ENCODE measurements around the gene BRI3BP.
A peak's percentile ranks its signal among the peaks of the same experiment; 100 is the strongest.
"Not testable (repeated sequence)": the region's sequence is repeated elsewhere in the genome, so short reads cannot be mapped to it uniquely, and the experiment has no call there.

BRI3BP gene

DNA sequence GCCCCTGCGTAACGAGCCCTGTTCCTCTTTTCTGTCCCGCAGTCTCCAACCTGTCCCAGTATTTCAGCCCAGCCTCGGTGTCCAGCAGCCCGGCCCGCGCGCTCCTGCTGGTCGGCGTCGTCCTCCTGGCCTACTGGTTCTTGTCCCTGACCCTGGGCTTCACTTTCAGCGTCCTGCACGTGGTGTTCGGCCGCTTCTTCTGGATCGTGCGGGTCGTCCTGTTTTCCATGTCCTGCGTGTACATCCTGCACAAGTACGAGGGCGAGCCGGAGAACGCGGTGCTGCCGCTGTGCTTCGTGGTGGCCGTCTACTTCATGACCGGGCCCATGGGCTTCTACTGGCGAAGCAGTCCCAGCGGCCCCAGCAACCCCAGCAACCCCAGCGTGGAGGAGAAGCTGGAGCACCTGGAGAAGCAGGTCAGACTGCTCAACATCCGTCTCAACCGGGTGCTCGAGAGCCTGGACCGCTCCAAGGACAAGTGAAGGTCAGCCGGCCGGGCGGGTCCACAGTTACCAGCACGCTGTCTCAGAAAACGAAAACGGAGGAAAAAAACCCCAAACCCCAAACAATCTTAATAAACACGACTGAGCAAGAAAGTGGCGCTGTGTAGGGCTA lies 31.6 kb downstream of the BRI3BP start:
- H3K9ac ChIP-seq (ENCODE audit: low read length): no peak overlapping the region

DNA sequence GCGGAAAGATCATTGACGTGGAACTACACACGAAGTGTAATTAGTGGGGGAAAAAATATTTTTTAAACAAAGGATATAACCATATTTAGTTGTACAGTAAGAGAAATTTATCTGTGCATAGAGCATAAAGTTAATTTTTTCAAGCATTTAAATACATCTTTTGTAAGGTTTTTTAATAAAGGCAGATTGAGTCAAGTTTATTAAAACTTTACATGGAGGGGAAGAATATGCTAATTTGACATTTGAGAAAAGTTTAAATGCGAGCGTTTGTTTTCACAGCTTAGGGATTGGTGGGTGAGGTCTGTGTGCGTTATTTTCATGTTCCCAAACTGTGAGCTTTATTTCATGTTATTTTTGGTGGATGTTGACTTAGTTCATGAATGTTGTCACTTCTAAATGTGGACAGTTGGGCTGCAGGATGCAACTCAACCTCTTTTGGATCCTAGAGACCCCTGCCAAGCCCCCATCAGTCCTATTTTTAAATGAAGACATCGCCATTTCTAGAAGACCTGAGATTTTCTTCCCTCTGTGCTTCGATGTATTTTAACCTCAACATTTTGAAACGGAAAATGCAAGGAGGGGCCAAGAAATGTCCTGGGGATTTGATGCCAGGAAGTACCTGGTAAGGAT lies 32.3 kb downstream of the BRI3BP start:
- Histone ChIP-seq H3K27me3 (ENCODE audit: control insufficient read depth, insufficient read depth, low read length) (no peaks in the 10 kb centered on the region), H3K4me3 (ENCODE audit: low read depth, low read length) (no peak overlapping the region), H3K9ac (ENCODE audit: low read length) (no peak overlapping the region), H3K9me3 (ENCODE audit: control insufficient read depth, insufficient read depth, low read depth, low read length) (peaks cover 4% of the 10 kb centered on the region; the same call in 1 of the 2 replicates), H3K36me3 (ENCODE audit: control insufficient read depth, insufficient read depth, low read length) (peaks cover 30% of the 10 kb centered on the region), H3K4me1 (ENCODE audit: control insufficient read depth, insufficient read depth, low read length) (no peaks in the 10 kb centered on the region), H3K27ac (ENCODE audit: low read depth, low read length) (no peak overlapping the region)

More for the DNA sequence above, 31.6 kb downstream of the BRI3BP start:
- Histone ChIP-seq H3K36me3 (ENCODE audit: control insufficient read depth, insufficient read depth, low read length) (peaks cover 26% of the 10 kb centered on the region), H3K4me3 (ENCODE audit: low read depth, low read length) (no peak overlapping the region), H3K27me3 (ENCODE audit: control insufficient read depth, insufficient read depth, low read length) (no peaks in the 10 kb centered on the region), H3K4me1 (ENCODE audit: control insufficient read depth, insufficient read depth, low read length) (no peaks in the 10 kb centered on the region), H3K27ac (ENCODE audit: low read depth, low read length) (no peak overlapping the region), H3K9me3 (ENCODE audit: control insufficient read depth, insufficient read depth, low read depth, low read length) (peaks cover 4% of the 10 kb centered on the region; the same call in 1 of the 2 replicates)

DNA sequence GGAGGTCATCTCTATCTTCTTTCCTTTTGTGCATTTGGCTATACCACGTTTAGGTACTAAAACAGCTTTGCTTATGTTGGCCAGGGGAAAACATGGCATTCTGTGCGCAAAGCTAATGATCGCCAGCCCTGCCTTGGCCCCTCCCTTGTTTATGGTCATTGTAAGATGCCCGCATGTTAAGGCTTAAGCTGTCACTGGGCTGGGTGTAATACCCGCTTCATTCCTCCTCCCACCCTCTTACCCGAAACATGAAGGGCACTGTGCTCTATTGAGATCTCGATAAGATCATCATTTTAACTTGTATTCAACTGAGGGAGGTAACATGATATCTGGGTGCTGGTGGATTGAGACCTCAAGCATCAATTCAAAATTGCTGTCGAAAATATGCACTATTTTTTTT lies 34.7 kb downstream of the BRI3BP start:
- H3K4me1 ChIP-seq (ENCODE audit: control insufficient read depth, insufficient read depth, low read length): peaks cover 3% of the 10 kb centered on the region; the same call in 1 of the 2 replicates
- H3K9ac ChIP-seq (ENCODE audit: low read length): no peak overlapping the region
- no peak overlapping the region for H3K4me3 ChIP-seq (ENCODE audit: low read depth, low read length)
- H3K27ac ChIP-seq (ENCODE audit: low read depth, low read length): no peak overlapping the region
- H3K36me3 ChIP-seq (ENCODE audit: control insufficient read depth, insufficient read depth, low read length): peaks cover 24% of the 10 kb centered on the region
- H3K9me3 ChIP-seq (ENCODE audit: control insufficient read depth, insufficient read depth, low read depth, low read length): peaks cover 1% of the 10 kb centered on the region; the same call in 1 of the 2 replicates
- no peaks in the 10 kb centered on the region for H3K27me3 ChIP-seq (ENCODE audit: control insufficient read depth, insufficient read depth, low read length)

DNA sequence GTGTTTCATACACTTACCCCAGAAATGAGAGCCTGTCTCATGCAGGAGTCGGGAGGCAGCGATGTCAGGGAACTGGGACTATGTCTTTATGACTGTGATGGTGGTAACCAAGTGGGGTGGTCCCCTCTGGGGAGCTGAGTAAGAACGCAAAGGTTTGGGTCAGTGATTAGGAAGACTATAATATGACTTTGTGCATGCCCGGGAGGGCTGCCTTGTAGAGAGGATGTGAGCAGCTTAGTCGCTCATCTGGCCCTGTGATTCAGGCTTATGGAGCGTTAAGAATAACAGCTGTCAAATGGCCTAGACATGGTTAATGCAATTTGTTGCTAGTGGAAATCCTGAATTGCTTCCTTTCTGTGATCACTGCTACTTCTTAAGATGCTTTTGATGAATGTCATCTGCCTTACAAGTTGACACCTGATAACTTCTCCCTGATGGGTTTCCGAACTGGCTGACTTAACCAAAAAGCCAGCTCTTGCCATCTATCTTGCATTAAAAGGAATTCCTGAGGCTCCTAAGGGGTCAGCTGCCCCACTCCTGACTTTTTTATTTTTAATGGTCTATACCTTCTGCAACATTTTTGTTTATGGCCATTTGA lies 36.4 kb downstream of the BRI3BP start:
- H3K9me3 ChIP-seq (ENCODE audit: control insufficient read depth, insufficient read depth, low read depth, low read length): peaks cover 3% of the 10 kb centered on the region; the same call in 1 of the 2 replicates
- H3K4me1 ChIP-seq (ENCODE audit: control insufficient read depth, insufficient read depth, low read length): peaks cover 3% of the 10 kb centered on the region; the same call in 1 of the 2 replicates
- H3K27ac ChIP-seq (ENCODE audit: low read depth, low read length): no peak overlapping the region
- H3K4me3 ChIP-seq (ENCODE audit: low read depth, low read length): no peak overlapping the region
- H3K36me3 ChIP-seq (ENCODE audit: control insufficient read depth, insufficient read depth, low read length): peaks cover 18% of the 10 kb centered on the region
- no peak overlapping the region for H3K9ac ChIP-seq (ENCODE audit: low read length)
- no peaks in the 10 kb centered on the region for H3K27me3 ChIP-seq (ENCODE audit: control insufficient read depth, insufficient read depth, low read length)

DNA sequence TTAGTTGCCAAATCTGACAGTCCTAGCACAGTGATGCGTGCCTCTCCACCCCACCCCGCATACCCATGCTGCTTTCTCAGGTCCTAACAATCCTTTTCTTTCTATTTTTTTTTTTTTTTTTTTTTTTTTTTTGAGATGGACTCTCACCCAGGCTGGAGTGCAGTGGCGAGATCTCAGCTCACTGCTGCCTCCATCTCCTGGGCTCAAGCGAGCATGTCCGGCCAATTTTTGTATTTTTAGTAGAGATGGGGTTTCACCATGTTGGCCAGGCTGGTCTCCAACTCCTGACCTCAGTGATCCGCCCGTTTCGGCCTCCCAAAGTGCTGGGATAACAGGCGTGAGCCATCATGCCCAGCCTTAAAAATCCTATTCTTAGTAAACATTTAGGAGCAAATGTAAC lies 38.0 kb downstream of the BRI3BP start:
- H3K4me1 ChIP-seq (ENCODE audit: control insufficient read depth, insufficient read depth, low read length); H3K27ac ChIP-seq (ENCODE audit: low read depth, low read length); H3K9ac ChIP-seq (ENCODE audit: low read length); H3K4me3 ChIP-seq (ENCODE audit: low read depth, low read length); H3K27me3 ChIP-seq (ENCODE audit: control insufficient read depth, insufficient read depth, low read length); H3K9me3 ChIP-seq (ENCODE audit: control insufficient read depth, insufficient read depth, low read depth, low read length); H3K36me3 ChIP-seq (ENCODE audit: control insufficient read depth, insufficient read depth, low read length): not testable (repeated sequence)

DNA sequence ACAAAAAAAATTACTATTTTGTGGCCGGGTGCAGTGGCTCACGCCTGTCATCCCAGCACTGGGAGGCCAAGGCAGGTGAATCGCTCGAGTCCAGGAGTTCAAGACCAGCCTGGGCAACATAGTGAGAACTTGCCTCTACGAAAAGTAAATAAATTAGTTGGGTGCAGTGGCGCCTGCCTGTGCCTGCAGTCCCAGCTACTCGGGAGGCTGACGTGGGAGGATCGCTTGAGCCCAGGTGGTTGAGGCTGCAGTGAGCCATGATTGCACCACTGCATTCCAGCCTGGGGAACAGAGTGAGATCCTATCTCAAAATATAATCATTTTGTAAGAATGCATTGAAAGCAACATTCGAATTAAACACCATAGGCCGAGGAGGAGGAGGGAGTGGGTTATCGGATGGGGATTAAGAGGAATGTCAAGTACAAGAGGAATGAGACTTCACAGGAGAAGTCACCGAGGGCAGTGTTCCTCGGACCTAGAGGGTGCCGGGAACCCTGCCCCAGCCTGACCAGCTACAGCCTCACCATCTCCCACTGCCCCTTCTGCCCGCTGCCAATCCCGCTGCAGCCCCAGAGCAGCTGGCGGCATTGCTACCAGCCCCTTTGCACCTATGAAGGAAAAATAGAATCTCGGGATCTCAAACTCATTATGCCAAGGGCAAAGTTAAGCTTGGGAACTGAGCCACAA lies 39.2 kb downstream of the BRI3BP start:
- no peak overlapping the region for H3K9ac ChIP-seq (ENCODE audit: low read length)
- H3K4me1 ChIP-seq (ENCODE audit: control insufficient read depth, insufficient read depth, low read length): peaks cover 3% of the 10 kb centered on the region; the same call in 1 of the 2 replicates
- no peak overlapping the region for H3K27ac ChIP-seq (ENCODE audit: low read depth, low read length)
- no peaks in the 10 kb centered on the region for H3K27me3 ChIP-seq (ENCODE audit: control insufficient read depth, insufficient read depth, low read length)
- peaks cover 7% of the 10 kb centered on the region; the same call in 1 of the 2 replicates for H3K9me3 ChIP-seq (ENCODE audit: control insufficient read depth, insufficient read depth, low read depth, low read length)
- H3K36me3 ChIP-seq (ENCODE audit: control insufficient read depth, insufficient read depth, low read length): peaks cover 3% of the 10 kb centered on the region; the same call in 1 of the 2 replicates
- H3K4me3 ChIP-seq (ENCODE audit: low read depth, low read length): no peak overlapping the region

DNA sequence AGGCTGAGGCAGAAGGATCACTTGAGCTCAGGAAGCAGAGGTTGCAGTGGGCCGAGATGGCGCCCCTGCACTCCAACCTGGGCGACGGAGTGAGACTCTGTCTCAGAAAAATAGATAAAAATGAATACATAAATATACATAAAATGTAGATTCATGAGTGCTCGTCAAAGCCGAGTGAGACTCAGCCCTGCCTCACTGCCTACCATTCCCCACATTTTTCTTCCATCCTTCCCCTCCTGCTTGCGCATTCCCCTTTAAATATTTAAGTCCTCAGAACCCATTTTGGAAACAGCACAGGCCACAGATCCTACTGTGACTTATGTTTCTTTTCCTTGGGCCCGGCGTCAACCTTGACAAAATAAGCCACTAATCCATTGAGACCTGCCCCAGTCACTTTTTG lies 39.8 kb downstream of the BRI3BP start:
- Histone ChIP-seq H3K27ac (ENCODE audit: low read depth, low read length) (no peak overlapping the region), H3K9ac (ENCODE audit: low read length) (no peak overlapping the region), H3K4me1 (ENCODE audit: control insufficient read depth, insufficient read depth, low read length) (peaks cover 3% of the 10 kb centered on the region; the same call in 1 of the 2 replicates)

DNA sequence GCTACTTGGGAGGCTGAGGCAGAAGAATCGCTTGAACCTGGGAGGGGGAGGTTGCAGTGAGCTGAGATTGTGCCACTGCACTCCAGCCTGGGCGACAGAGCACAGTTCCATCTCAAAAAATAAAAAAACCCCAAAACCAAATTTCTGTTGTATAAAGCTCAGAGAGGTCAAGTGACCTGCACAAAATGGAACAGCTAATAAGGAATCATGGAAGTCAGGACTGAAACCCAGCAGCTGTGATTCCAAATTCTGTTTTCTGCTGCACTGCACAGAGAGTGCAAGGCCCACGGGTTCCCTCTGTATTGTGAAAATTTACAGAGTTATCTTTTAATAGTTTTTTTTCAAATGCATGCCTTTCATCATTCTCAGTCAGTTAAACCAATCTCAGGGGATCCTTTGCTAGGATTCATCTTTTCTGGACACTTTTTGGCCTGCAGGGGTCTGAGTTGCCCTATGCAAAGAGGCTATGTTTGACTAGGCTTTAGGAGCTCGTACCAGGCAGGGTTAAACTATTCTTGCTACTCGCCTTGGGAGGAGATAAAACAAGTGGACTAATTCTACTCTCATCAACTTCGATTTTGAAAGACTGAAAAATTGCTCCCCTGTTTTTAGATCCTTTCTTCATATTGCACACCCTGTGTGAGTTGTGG lies 45.7 kb downstream of the BRI3BP start:
- H3K27me3 ChIP-seq (ENCODE audit: control insufficient read depth, insufficient read depth, low read length): no peaks in the 10 kb centered on the region
- H3K27ac ChIP-seq (ENCODE audit: low read depth, low read length): no peak overlapping the region
- H3K9ac ChIP-seq (ENCODE audit: low read length): no peak overlapping the region
- no peaks in the 10 kb centered on the region for H3K36me3 ChIP-seq (ENCODE audit: control insufficient read depth, insufficient read depth, low read length)
- no peak overlapping the region for H3K4me3 ChIP-seq (ENCODE audit: low read depth, low read length)
- peaks cover 7% of the 10 kb centered on the region; the same call in 1 of the 2 replicates for H3K9me3 ChIP-seq (ENCODE audit: control insufficient read depth, insufficient read depth, low read depth, low read length)
- H3K4me1 ChIP-seq (ENCODE audit: control insufficient read depth, insufficient read depth, low read length): no peaks in the 10 kb centered on the region

More for the DNA sequence above, 39.8 kb downstream of the BRI3BP start:
- Histone ChIP-seq H3K27me3 (ENCODE audit: control insufficient read depth, insufficient read depth, low read length) (no peaks in the 10 kb centered on the region), H3K4me3 (ENCODE audit: low read depth, low read length) (no peak overlapping the region), H3K36me3 (ENCODE audit: control insufficient read depth, insufficient read depth, low read length) (peaks cover 3% of the 10 kb centered on the region; the same call in 1 of the 2 replicates), H3K9me3 (ENCODE audit: control insufficient read depth, insufficient read depth, low read depth, low read length) (peaks cover 7% of the 10 kb centered on the region; the same call in 1 of the 2 replicates)

DNA sequence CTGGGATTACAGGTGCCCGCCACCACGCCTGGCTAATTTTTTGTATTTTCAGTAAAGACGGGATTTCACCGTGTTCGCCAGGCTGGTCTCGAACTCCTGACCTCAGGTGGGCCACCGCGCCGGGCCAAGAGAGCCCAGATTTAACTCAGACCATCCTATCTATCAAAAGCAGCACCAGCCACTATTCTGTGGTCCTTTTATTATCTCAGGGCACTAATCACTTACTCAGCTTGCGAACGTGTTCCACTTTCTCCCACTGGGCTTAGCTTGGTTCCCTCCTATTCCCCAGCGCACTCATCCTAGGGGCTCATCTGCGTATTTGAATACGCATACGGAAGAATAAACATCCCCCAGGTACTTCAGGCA lies 55.6 kb downstream of the BRI3BP start:
- Histone ChIP-seq H3K36me3 (ENCODE audit: control insufficient read depth, insufficient read depth, low read length) (no peaks in the 10 kb centered on the region), H3K27me3 (ENCODE audit: control insufficient read depth, insufficient read depth, low read length) (no peaks in the 10 kb centered on the region), H3K27ac (ENCODE audit: low read depth, low read length) (no peak overlapping the region), H3K4me3 (ENCODE audit: low read depth, low read length) (peak overlapping the region; percentile 68), H3K9ac (ENCODE audit: low read length) (peak overlapping the region; percentile 31), H3K9me3 (ENCODE audit: control insufficient read depth, insufficient read depth, low read depth, low read length) (no peaks in the 10 kb centered on the region), H3K4me1 (ENCODE audit: control insufficient read depth, insufficient read depth, low read length) (peaks cover 9% of the 10 kb centered on the region; the same call in 1 of the 2 replicates)

DNA sequence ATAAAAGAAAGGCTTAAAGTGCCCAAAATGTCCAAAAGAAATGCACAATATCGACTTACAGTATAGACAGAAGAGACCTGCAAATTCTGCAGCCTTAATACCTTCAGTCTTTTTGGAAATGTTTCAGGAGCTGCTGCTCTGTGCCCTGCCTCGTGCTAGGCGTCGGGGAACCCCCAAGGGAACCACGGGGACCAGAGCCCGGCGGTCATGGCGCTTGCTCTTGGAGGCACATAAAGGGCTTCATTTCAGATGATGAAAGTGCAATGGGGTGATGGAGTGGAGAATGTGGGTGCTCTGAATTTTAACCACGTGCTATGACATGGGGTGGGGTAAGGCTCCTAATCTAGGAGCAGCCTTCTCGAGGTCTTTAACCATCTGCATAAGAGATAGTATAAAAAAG lies 57.0 kb downstream of the BRI3BP start:
- Histone ChIP-seq H3K4me3 (ENCODE audit: low read depth, low read length) (no peak overlapping the region), H3K27ac (ENCODE audit: low read depth, low read length) (no peak overlapping the region), H3K9ac (ENCODE audit: low read length) (no peak overlapping the region)

More for the DNA sequence above, 57.0 kb downstream of the BRI3BP start:
- Histone ChIP-seq H3K9me3 (ENCODE audit: control insufficient read depth, insufficient read depth, low read depth, low read length) (no peaks in the 10 kb centered on the region), H3K4me1 (ENCODE audit: control insufficient read depth, insufficient read depth, low read length) (peaks cover 9% of the 10 kb centered on the region; the same call in 1 of the 2 replicates), H3K27me3 (ENCODE audit: control insufficient read depth, insufficient read depth, low read length) (no peaks in the 10 kb centered on the region), H3K36me3 (ENCODE audit: control insufficient read depth, insufficient read depth, low read length) (no peaks in the 10 kb centered on the region)
